ENCODE measurements around the gene AARS1.
"Not testable (repeated sequence)": the region's sequence is repeated elsewhere in the genome, so short reads cannot be mapped to it uniquely, and the experiment has no call there.

The AARS1 gene

GRCh38 chr16:70224645-70225044, 64.7 kb downstream of the AARS1 start:
- not testable (repeated sequence) for DNase-seq (ENCODE audit: low read depth); H3K4me3 ChIP-seq (ENCODE audit: low read depth, low read length)

GRCh38 chr16:70223971-70224513, 65.3 kb downstream of the AARS1 start:
- not testable (repeated sequence) for DNase-seq (ENCODE audit: low read depth); H3K4me3 ChIP-seq (ENCODE audit: low read depth, low read length)

- peak; percentile 14 for DNase-seq (ENCODE audit: low read depth)
These were observed 66.1 kb downstream of the AARS1 start for GRCh38 chr16:70223216-70223615.

GRCh38 chr16:70222574-70222973, 66.7 kb downstream of the AARS1 start:
- DNase-seq (ENCODE audit: low read depth); H3K4me3 ChIP-seq (ENCODE audit: low read depth, low read length): not testable (repeated sequence)

More at GRCh38 chr16:70223216-70223615, 66.1 kb downstream of the AARS1 start:
- not testable (repeated sequence) for H3K4me3 ChIP-seq (ENCODE audit: low read depth, low read length)

GRCh38 chr16:70218586-70218985, 70.7 kb downstream of the AARS1 start:
- H3K4me3 ChIP-seq (ENCODE audit: low read depth, low read length); DNase-seq (ENCODE audit: low read depth): not testable (repeated sequence)

GRCh38 chr16:70206382-70206781, 82.9 kb downstream of the AARS1 start:
- H3K4me3 ChIP-seq (ENCODE audit: low read depth, low read length); DNase-seq (ENCODE audit: low read depth): not testable (repeated sequence)

DNA sequence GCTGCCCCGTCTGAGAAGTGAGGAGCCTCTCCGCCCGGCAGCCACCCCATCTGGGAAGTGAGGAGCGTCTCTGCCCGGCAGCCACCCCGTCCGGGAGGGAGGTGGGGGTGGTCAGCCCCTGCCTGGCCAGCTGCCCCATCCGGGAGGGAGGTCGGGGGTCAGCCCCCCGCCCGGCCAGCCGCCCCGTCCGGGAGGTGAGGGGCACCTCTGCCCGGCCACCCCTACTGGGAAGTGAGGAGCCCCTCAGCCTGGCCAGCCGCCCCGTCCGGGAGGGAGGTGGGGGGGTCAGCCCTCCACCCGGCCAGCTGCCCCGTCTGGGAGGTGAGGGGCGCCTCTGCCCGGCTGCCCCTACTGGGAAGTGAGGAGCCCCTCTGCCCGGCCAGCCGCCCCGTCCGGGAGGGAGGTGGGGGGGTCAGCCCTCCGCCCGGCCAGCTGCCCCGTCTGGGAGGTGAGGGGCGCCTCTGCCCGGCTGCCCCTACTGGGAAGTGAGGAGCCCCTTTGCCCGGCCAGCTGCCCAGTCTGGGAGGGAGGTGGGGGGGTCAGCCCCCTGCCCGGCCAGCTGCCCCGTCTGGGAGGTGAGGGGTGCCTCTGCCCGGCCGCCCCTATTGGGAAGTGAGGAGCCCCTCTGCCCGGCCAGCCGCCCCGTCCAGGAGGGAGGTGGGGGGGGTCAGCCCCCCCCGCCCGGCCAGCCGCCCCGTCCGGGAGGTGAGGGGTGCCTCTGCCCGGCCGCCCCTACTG, 84.5 kb downstream of the AARS1 start:
- not testable (repeated sequence) for H3K4me3 ChIP-seq (ENCODE audit: low read depth, low read length); DNase-seq (ENCODE audit: low read depth)

DNA sequence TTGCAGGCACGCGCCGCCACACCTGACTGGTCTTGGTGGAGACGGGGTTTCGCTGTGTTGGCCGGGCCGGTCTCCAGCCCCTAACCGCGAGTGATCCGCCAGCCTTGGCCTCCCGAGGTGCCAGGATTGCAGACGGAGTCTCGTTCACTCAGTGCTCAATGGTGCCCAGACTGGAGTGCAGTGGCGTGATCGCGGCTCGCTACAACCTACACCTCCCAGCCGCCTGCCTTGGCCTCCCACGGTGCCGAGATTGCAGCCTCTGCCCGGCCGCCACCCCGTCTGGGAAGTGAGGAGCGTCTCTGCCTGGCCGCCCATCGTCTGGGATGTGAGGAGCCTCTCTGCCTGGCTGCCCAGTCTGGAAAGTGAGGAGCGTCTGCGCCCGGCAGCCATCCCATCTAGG, 85.3 kb downstream of the AARS1 start:
- H3K4me3 ChIP-seq (ENCODE audit: low read depth, low read length); DNase-seq (ENCODE audit: low read depth): not testable (repeated sequence)

- DNase-seq (ENCODE audit: low read depth); H3K4me3 ChIP-seq (ENCODE audit: low read depth, low read length): not testable (repeated sequence)
These were observed 85.8 kb downstream of the AARS1 start for GRCh38 chr16:70203508-70203907.

All from LNCaP clone FGC (cell line).